Measurements from ENCODE around the gene GAB4.
"Not testable (repeated sequence)": the region's sequence is repeated elsewhere in the genome, so short reads cannot be mapped to it uniquely, and the experiment has no call there.

Gene GAB4

GRCh38 chr22:17007852-17008731 is at the start of gene GAB4:
TSS of gene GAB4 (minus strand) at chr22:17008222. CDS start at chr22:17008114, 108 bp downstream.
- no peak for DNase-seq

GRCh38 chr22:17056807-17057206 is 48.8 kb upstream of the GAB4 start:
- no peak for DNase-seq

GRCh38 chr22:17056058-17056457 is 48.0 kb upstream of the GAB4 start:
- DNase-seq, result no peak

- DNase-seq, result no peak
Observed at GRCh38 chr22:17047656-17048055, 39.6 kb upstream of the GAB4 start.

GRCh38 chr22:17046566-17047348 is 38.7 kb upstream of the GAB4 start:
- DNase-seq, result no peak

- no peak for DNase-seq
Observed at GRCh38 chr22:17043521-17043920, 35.5 kb upstream of the GAB4 start.

GRCh38 chr22:17036842-17037711 is 29.1 kb upstream of the GAB4 start:
- DNase-seq, result not testable (repeated sequence)

- not testable (repeated sequence) for DNase-seq
Observed at GRCh38 chr22:17035976-17036841, 28.2 kb upstream of the GAB4 start.

GRCh38 chr22:17035246-17035645 is 27.2 kb upstream of the GAB4 start:
- DNase-seq, result no peak

- DNase-seq, result not testable (repeated sequence)
Observed at GRCh38 chr22:17034532-17034931, 26.5 kb upstream of the GAB4 start.

- not testable (repeated sequence) for DNase-seq
Observed at GRCh38 chr22:17032277-17032676, 24.3 kb upstream of the GAB4 start.

- DNase-seq, result not testable (repeated sequence)
Observed at GRCh38 chr22:17024380-17024779, 16.4 kb upstream of the GAB4 start.

- DNase-seq, result not testable (repeated sequence)
Observed at GRCh38 chr22:17015552-17015951, 7.5 kb upstream of the GAB4 start.

GRCh38 chr22:17014101-17014440 is 6.0 kb upstream of the GAB4 start:
- not testable (repeated sequence) for DNase-seq

- DNase-seq, result no peak
Observed at GRCh38 chr22:17013396-17014100, 5.5 kb upstream of the GAB4 start.

GRCh38 chr22:17012267-17012666 is 4.2 kb upstream of the GAB4 start:
- DNase-seq, result no peak

GRCh38 chr22:17009640-17010291 is 1.7 kb upstream of the GAB4 start:
- DNase-seq, result no peak

GRCh38 chr22:17007257-17007656 is 765 bp downstream of the GAB4 start:
- no peak for DNase-seq

GRCh38 chr22:16989915-16990314 is 18.1 kb downstream of the GAB4 start:
- DNase-seq, result no peak

- DNase-seq, result no peak
Observed at GRCh38 chr22:16988257-16988656, 19.8 kb downstream of the GAB4 start.

GRCh38 chr22:16987822-16988221 is 20.2 kb downstream of the GAB4 start:
- DNase-seq, result no peak

Data from 8988T (cell line).